Naive thymus-derived CD4-positive, alpha-beta T cell (primary cell): ENCODE results near the gene OLFM3. TPM values are rescaled to one million over a fixed set of nuclear protein-coding genes. Genes with fewer than 3 reads are reported as not detected.

Experiments
- ATAC-seq: fragments of 150-1000 bp; cut with Tn5 transposase; 2 replicates; pipeline ENCODE4 v1.10.0; 2021; ENCODE audit warnings: mild to moderate bottlenecking, moderate library complexity
- CTCF ChIA-PET: fragments of 350-600 bp; sonication (Branson Sonifier 250); formaldehyde crosslinking; loops from one replicate; lab custom pipeline; 2021; ENCODE audit warnings: antibody characterized with exemption; lab: Charles Lee
- POLR2A ChIA-PET: fragments of 350-600 bp; sonication (Branson Sonifier 250); formaldehyde crosslinking; loops from one replicate; lab custom pipeline; 2021; ENCODE audit warnings: antibody characterized with exemption, inconsistent platforms; lab: Charles Lee
- DNase-seq, 9 donors: peaks; one replicate each; pipeline versions ENCODE4 v3.0.0 to v3.0.0-alpha.2; 2020 to 2022; ENCODE audit warnings: mixed read lengths in 1 of 9
- H3K27ac ChIP-seq: one replicate; pipeline ENCODE4 v1.7.0; 2013; ENCODE audit warnings: mild to moderate bottlenecking, low read depth, low read length, moderate library complexity
- H3K27me3 ChIP-seq, 2 donors: one replicate each; pipeline ENCODE4 v1.7.0; 2013; ENCODE audit warnings: low read length in 2 of 2, mild to moderate bottlenecking in 2 of 2, moderate library complexity in 2 of 2; ENCODE audit not compliant: control insufficient read depth in 2 of 2, insufficient read depth in 2 of 2
- H3K36me3 ChIP-seq, 3 experiments: 1 replicate in 2 of 3; 2 replicates in 1 of 3; pipeline ENCODE4 v1.7.0; 2013; ENCODE audit warnings: low read length in 3 of 3, mild to moderate bottlenecking in 3 of 3, moderate library complexity in 1 of 3; ENCODE audit not compliant: insufficient read depth in 3 of 3, control insufficient read depth in 2 of 3
- H3K4me1 ChIP-seq, 2 donors: one replicate each; pipeline ENCODE4 v1.7.0; 2013; ENCODE audit warnings: low read length in 2 of 2, mild to moderate bottlenecking in 2 of 2, moderate library complexity in 1 of 2; ENCODE audit not compliant: control insufficient read depth in 2 of 2, insufficient read depth in 2 of 2
- H3K4me3 ChIP-seq: 2 replicates; pipeline ENCODE4 v1.7.0; 2013; ENCODE audit warnings: mild to moderate bottlenecking, low read length
- H3K9me3 ChIP-seq, 3 experiments: 1 replicate in 2 of 3; 2 replicates in 1 of 3; pipeline ENCODE4 v1.7.0; 2013; ENCODE audit warnings: low read length in 3 of 3; ENCODE audit not compliant: control insufficient read depth in 2 of 3
- H3K27ac Mint-ChIP-seq, 9 donors: one replicate each; pipeline ENCODE4 v1.8.0; 2020 to 2022; ENCODE audit warnings: mixed read lengths in 9 of 9, mild to moderate bottlenecking in 8 of 9, moderate library complexity in 5 of 9, inconsistent platforms in 2 of 9
- H3K27me3 Mint-ChIP-seq, 5 donors: one replicate each; pipeline ENCODE4 v1.8.0; 2021 to 2022; ENCODE audit warnings: mixed read lengths in 5 of 5, mild to moderate bottlenecking in 1 of 5
- H3K36me3 Mint-ChIP-seq, 5 donors: one replicate each; pipeline ENCODE4 v1.8.0; 2020 to 2022; ENCODE audit warnings: mixed read lengths in 5 of 5, mild to moderate bottlenecking in 3 of 5, inconsistent platforms in 1 of 5
- H3K4me1 Mint-ChIP-seq, 7 donors: one replicate each; pipeline ENCODE4 v1.8.0; 2020 to 2022; ENCODE audit warnings: mixed read lengths in 7 of 7, mild to moderate bottlenecking in 3 of 7, inconsistent platforms in 1 of 7
- H3K4me3 Mint-ChIP-seq, 10 donors: one replicate each; pipeline ENCODE4 v1.8.0; 2020 to 2022; ENCODE audit warnings: mild to moderate bottlenecking in 10 of 10, mixed read lengths in 10 of 10, moderate library complexity in 6 of 10, inconsistent platforms in 2 of 10
- H3K9me3 Mint-ChIP-seq, 11 donors: one replicate each; pipeline ENCODE4 v1.8.0; 2020 to 2022; ENCODE audit warnings: mixed read lengths in 11 of 11, mild to moderate bottlenecking in 4 of 11, inconsistent platforms in 1 of 11, moderate library complexity in 1 of 11
- intact Hi-C, 2 donors: fragments of 100-400 bp; cut with micrococcal nuclease; formaldehyde crosslinking; loops; one replicate each; pipeline ENCODE4 v1.15.1; 2023
- polyA plus RNA-seq, 2 donors: library from polyadenylated mRNA; unstranded; fragments of 300-500 nt; fragmentation: Illumina TruSeq; gene quantifications; one replicate each; pipeline ENCODE4 v1.2.3, GENCODE V29; 2021
- total RNA-seq, 6 experiments: library from RNA in 5 of 6; stranded (reverse) in 5 of 6; gene quantifications; 1 replicate in 5 of 6; 2 replicates in 1 of 6; pipeline ENCODE4 v1.2.3 and lab custom pipeline; 2021 to 2026

Gene OLFM3
- total and polyA plus RNA-seq, 7 experiments from 2014 or later = not detected

DNA sequence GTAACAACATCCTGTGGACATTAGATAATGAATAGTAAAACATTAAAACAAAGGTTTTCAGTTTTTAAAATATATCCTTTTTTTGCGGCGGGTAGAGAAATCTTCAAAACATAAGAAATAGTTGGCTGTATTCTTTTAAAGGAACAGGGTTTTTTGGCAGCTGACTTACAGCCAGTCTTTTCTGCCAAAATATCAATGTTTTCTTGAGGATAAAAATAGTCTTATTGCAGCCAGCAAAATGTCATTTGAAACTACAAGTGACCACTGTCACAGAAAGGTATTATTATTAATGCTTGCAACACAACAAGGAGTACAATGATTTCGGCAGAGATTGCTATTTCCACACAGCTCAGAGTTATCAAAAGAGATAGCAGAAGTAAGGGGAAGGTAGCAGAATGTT lies 21.4 kb downstream of the OLFM3 start:
- POLR2A ChIA-PET = no interaction called here
- CTCF ChIA-PET = no interaction called here
- peaks cover 0 to 3% (median 0%) of the 10 kb centered on the region in 11 donors for H3K9me3 Mint-ChIP-seq
- Histone ChIP-seq H3K36me3 (no peaks in the 10 kb centered on the region), H3K4me3 (no peak overlapping the region), H3K4me1 (no peaks in the 10 kb centered on the region), H3K27me3 (no peaks in the 10 kb centered on the region), H3K9me3 (no peaks in the 10 kb centered on the region), H3K27ac (no peak overlapping the region)
- DNase-seq = no peak
- H3K27me3 Mint-ChIP-seq = no peaks in the 10 kb centered on the region
- intact Hi-C loops = no loop called here
- no peaks in the 10 kb centered on the region for H3K4me1 Mint-ChIP-seq
- no peak for ATAC-seq
- H3K27ac Mint-ChIP-seq = no peak overlapping the region
- H3K4me3 Mint-ChIP-seq = no peak overlapping the region
- no peaks in the 10 kb centered on the region for H3K36me3 Mint-ChIP-seq

DNA sequence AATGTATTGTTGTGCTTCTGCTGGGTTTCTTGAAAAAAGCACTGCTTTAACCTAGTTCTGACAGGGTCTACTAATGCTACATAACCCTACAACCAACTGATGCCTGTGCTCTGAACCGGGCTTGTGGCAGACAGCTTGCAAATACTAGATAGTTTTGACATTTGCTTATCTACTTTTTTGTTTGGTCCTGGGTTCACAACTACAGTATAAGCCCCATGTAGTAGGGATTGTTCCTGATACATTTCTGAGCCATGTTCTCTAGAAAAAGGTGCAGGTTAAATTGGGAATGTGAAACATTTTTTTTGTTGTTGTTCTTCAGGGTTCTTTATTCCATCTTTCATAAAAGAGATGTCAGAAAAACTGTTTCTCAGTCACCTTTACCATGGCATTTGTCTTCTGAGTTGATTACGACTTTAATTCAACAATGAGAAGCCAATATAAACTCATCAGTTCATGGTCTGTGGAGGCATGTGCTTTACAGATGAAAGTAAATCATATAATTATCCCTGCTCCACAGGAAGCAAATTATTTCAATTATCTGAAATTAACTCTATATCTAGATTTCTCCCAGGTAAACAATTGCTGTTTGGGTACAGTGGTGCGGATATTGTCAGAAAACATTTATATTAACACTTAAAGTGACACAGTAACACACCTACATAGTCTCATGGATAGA lies 22.0 kb downstream of the OLFM3 start:
- H3K4me3 ChIP-seq = no peak overlapping the region
- no peaks in the 10 kb centered on the region for H3K4me1 Mint-ChIP-seq
- POLR2A ChIA-PET = no interaction called here
- ATAC-seq (no peak), DNase-seq (no peak)
- CTCF ChIA-PET = no interaction called here
- H3K4me3 Mint-ChIP-seq = no peak overlapping the region
- H3K27ac Mint-ChIP-seq = no peak overlapping the region
- no peaks in the 10 kb centered on the region for H3K36me3 ChIP-seq
- intact Hi-C loops = no loop called here
- H3K36me3 Mint-ChIP-seq = no peaks in the 10 kb centered on the region
- no peaks in the 10 kb centered on the region for H3K27me3 ChIP-seq
- H3K9me3 Mint-ChIP-seq = peaks cover 0 to 4% (median under 1%) of the 10 kb centered on the region in 11 donors
- no peaks in the 10 kb centered on the region for H3K27me3 Mint-ChIP-seq
- H3K4me1 ChIP-seq = no peaks in the 10 kb centered on the region
- no peaks in the 10 kb centered on the region for H3K9me3 ChIP-seq
- no peak overlapping the region for H3K27ac ChIP-seq

DNA sequence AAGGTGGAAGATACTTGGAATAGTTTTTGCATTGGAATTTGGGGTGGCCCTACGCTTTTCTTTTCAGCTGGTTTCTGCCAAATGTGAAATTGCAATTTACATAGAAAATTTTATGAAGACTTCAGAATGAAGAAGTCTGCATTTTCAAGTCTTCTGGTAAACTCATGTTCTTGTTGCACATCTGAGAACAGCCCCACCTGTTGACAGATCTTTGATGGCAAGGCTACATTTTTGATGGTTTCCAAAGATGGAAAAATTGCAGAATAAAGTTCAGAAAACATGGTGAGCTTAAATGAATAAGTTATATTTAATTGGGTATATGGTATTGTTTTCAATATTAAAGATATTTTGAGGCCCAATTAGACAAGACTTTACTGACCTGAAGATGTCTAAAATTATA lies 25.4 kb downstream of the OLFM3 start:
- Histone ChIP-seq H3K27ac (no peak overlapping the region), H3K27me3 (no peaks in the 10 kb centered on the region), H3K36me3 (no peaks in the 10 kb centered on the region), H3K4me3 (no peak overlapping the region), H3K4me1 (no peaks in the 10 kb centered on the region), H3K9me3 (no peaks in the 10 kb centered on the region)
- ATAC-seq (no peak), DNase-seq (no peak)
- POLR2A ChIA-PET = no interaction called here
- CTCF ChIA-PET = no interaction called here
- Mint-ChIP-seq H3K4me1 (no peaks in the 10 kb centered on the region), H3K27me3 (no peaks in the 10 kb centered on the region), H3K9me3 (peaks cover 0 to 4% (median 0%) of the 10 kb centered on the region in 11 donors), H3K36me3 (no peaks in the 10 kb centered on the region), H3K4me3 (no peak overlapping the region), H3K27ac (no peak overlapping the region)
- intact Hi-C loops = no loop called here

DNA sequence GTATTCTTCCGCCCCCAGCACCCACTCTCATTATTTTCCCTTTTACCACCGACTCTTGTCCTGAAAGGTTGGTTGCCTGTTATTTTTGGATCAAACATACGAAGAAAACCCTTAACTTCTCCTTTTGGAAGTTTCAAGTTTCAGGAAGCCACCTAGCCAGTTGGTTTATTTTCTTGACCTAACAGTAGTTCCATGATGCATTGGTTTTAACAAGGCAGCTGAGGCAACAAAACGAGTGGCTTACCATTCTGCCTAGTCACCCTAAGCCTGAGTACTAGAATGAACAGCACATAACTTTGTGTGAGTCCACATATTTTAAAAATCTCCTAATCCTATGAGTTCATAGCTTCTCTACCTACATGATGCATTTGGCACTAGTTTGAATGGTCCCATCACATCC lies 28.9 kb downstream of the OLFM3 start:
- Histone ChIP-seq H3K9me3 (no peaks in the 10 kb centered on the region), H3K27ac (no peak overlapping the region), H3K4me1 (no peaks in the 10 kb centered on the region), H3K36me3 (no peaks in the 10 kb centered on the region), H3K4me3 (no peak overlapping the region), H3K27me3 (no peaks in the 10 kb centered on the region)
- POLR2A ChIA-PET = no interaction called here
- peaks cover 0 to 5% (median 0%) of the 10 kb centered on the region in 5 donors for H3K27me3 Mint-ChIP-seq
- H3K9me3 Mint-ChIP-seq = peaks cover 0 to 8% (median 2%) of the 10 kb centered on the region in 11 donors
- no peak overlapping the region for H3K4me3 Mint-ChIP-seq
- DNase-seq = no peak
- ATAC-seq = no peak
- H3K27ac Mint-ChIP-seq = no peak overlapping the region
- H3K4me1 Mint-ChIP-seq = no peaks in the 10 kb centered on the region
- no peaks in the 10 kb centered on the region for H3K36me3 Mint-ChIP-seq
- intact Hi-C loops = no loop called here
- CTCF ChIA-PET = no interaction called here

DNA sequence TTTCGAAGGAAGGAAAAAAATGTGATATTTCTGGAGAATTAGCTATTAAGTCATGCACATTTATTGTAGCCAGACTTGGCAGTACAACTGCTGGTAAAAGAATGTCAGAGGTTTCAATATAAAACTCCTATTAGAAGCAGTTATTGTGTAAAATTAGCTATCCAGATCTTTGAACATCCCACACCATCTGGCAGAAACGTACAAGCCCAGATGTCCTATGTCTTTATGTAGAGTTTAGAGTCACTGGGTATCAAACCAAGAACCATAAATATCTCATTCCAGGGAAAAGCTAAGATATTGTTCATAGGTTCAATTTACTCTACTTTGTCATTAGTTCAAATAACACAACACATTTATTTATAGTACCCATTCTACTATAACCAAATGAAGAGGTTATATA lies 31.4 kb downstream of the OLFM3 start:
- no peak for DNase-seq
- ChIA-PET CTCF (no interaction called here), POLR2A (no interaction called here)
- Histone ChIP-seq H3K4me3 (no peak overlapping the region), H3K36me3 (no peaks in the 10 kb centered on the region), H3K27ac (no peak overlapping the region), H3K9me3 (no peaks in the 10 kb centered on the region), H3K4me1 (no peaks in the 10 kb centered on the region), H3K27me3 (no peaks in the 10 kb centered on the region)
- Mint-ChIP-seq H3K4me1 (no peaks in the 10 kb centered on the region), H3K27me3 (peaks cover 0 to 5% (median 0%) of the 10 kb centered on the region in 5 donors), H3K4me3 (no peak overlapping the region), H3K27ac (no peak overlapping the region), H3K36me3 (no peaks in the 10 kb centered on the region), H3K9me3 (peaks cover 0 to 8% (median under 1%) of the 10 kb centered on the region in 11 donors)
- no peak for ATAC-seq
- intact Hi-C loops = no loop called here

DNA sequence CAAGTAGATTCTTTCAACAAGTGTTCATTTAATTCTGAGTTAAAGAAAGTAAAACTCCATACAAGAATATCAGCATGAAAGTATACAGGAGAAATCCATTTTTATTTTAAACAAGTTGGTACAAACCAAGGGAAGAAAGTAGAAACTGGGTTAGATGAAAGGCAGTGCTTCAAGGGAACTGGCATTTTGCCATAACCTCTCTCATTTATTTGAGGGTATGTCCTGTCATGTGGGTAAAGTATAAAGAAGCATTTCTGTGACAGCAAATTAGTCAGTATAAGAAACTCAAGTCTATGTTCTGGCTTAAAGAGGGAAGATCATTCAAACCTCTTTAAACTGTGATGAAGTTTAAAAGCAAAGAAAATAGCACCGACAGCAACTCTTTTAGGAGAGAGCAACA lies 32.0 kb downstream of the OLFM3 start:
- POLR2A ChIA-PET = no interaction called here
- no peaks in the 10 kb centered on the region for H3K4me1 Mint-ChIP-seq

DNA sequence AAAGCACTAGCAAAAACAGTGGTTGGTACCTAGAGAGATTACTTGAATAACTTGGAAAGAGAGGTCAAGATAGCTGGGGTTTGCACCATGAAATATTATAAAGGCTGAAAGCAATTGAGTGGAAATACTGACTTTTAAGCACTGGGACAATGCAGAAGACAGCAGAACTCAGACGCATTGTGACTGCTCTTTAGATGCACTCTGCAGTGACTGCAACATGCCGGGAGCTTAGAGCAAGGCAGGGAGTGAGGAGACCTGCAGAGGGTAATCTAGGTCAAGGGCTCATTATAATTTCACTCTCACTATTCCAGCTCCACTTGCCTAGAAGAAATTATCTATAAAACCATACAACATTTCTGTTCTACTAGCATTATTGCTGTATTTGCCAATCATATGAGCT lies 36.6 kb downstream of the OLFM3 start:
- H3K4me1 Mint-ChIP-seq = peaks cover 0 to 2% (median 0%) of the 10 kb centered on the region in 7 donors
- ChIA-PET POLR2A (no interaction called here), CTCF (no interaction called here)
- H3K4me3 Mint-ChIP-seq = no peak overlapping the region
- no peak overlapping the region for H3K27ac Mint-ChIP-seq
- Histone ChIP-seq H3K27me3 (no peaks in the 10 kb centered on the region), H3K4me1 (no peaks in the 10 kb centered on the region), H3K36me3 (no peaks in the 10 kb centered on the region), H3K4me3 (no peak overlapping the region), H3K27ac (no peak overlapping the region), H3K9me3 (no peaks in the 10 kb centered on the region)
- H3K36me3 Mint-ChIP-seq = no peaks in the 10 kb centered on the region
- H3K9me3 Mint-ChIP-seq = peaks cover 0 to 5% (median 0%) of the 10 kb centered on the region in 11 donors
- ATAC-seq = no peak
- intact Hi-C loops = no loop called here
- peaks cover 0 to 5% (median 0%) of the 10 kb centered on the region in 5 donors for H3K27me3 Mint-ChIP-seq
- no peak for DNase-seq

More for the DNA sequence above, 32.0 kb downstream of the OLFM3 start:
- H3K36me3 Mint-ChIP-seq = no peaks in the 10 kb centered on the region
- Histone ChIP-seq H3K4me1 (no peaks in the 10 kb centered on the region), H3K36me3 (no peaks in the 10 kb centered on the region), H3K4me3 (no peak overlapping the region), H3K27ac (no peak overlapping the region), H3K27me3 (no peaks in the 10 kb centered on the region), H3K9me3 (no peaks in the 10 kb centered on the region)
- H3K27ac Mint-ChIP-seq = no peak overlapping the region
- peaks cover 0 to 5% (median 0%) of the 10 kb centered on the region in 5 donors for H3K27me3 Mint-ChIP-seq
- ATAC-seq = no peak
- H3K9me3 Mint-ChIP-seq = peaks cover 0 to 7% (median 0%) of the 10 kb centered on the region in 11 donors
- no peak for DNase-seq
- no peak overlapping the region for H3K4me3 Mint-ChIP-seq
- CTCF ChIA-PET = no interaction called here
- intact Hi-C loops = no loop called here
